Lower lobe of right lung (tissue), 2 donors: ENCODE measurements around the gene RPP25L. TPM values are rescaled to one million over a fixed set of nuclear protein-coding genes. Genes with fewer than 3 reads are reported as not detected.
A peak's percentile ranks its signal among the peaks of the same experiment; 100 is the strongest.

Experiments used
- ATAC-seq, 2 donors: fragments of 200-7000 bp; cut with Tn5 transposase; one replicate each; pipeline ENCODE4 v1.9.1; 2020 to 2022; ENCODE audit warnings: mild to moderate bottlenecking in 2 of 2, moderate library complexity in 2 of 2
- DNase-seq: peaks from one replicate; pipeline ENCODE4 v3.0.0-alpha.2; 2020
- H3K27ac ChIP-seq: fragments of 200-600 bp; one replicate; pipeline ENCODE4 v1.8.0; 2022
- H3K27me3 ChIP-seq: fragments of 200-600 bp; one replicate; pipeline ENCODE4 v1.8.0; 2022; ENCODE audit warnings: low read depth
- H3K36me3 ChIP-seq: fragments of 200-600 bp; one replicate; pipeline ENCODE4 v1.8.0; 2022; ENCODE audit warnings: mild to moderate bottlenecking
- H3K4me1 ChIP-seq: fragments of 200-600 bp; one replicate; pipeline ENCODE4 v1.8.0; 2022
- H3K4me3 ChIP-seq: fragments of 200-600 bp; one replicate; pipeline ENCODE4 v1.8.0; 2022; ENCODE audit warnings: mild to moderate bottlenecking
- H3K9me3 ChIP-seq: fragments of 200-600 bp; one replicate; pipeline ENCODE4 v1.8.0; 2022
- intact Hi-C: fragments of 100-400 bp; cut with DNase I; formaldehyde crosslinking; loops from one replicate; pipeline ENCODE4 v1.11.0; 2022
- total RNA-seq: library from RNA; stranded (reverse); fragmentation: NEBNext Ultra II Directional; extraction: Animal tissue kit (Norgen Biotek cat#: 25700); gene quantifications from one replicate; pipeline ENCODE4 v1.2.1, GENCODE V29; 2021
- TF ChIP-seq, protein P1 (sequence below): fragments of 200-600 bp; IDR thresholded peaks from one replicate; pipeline ENCODE4 v1.8.0; 2022; ENCODE audit warnings: antibody characterized with exemption, mild to moderate bottlenecking
- donor health status: DM: no; HTN: yes; CAD: no; lungs with severe emphysema.

RPP25L gene
- total RNA-seq, 1 donor from 2014 or later = 16.5 TPM

DNA sequence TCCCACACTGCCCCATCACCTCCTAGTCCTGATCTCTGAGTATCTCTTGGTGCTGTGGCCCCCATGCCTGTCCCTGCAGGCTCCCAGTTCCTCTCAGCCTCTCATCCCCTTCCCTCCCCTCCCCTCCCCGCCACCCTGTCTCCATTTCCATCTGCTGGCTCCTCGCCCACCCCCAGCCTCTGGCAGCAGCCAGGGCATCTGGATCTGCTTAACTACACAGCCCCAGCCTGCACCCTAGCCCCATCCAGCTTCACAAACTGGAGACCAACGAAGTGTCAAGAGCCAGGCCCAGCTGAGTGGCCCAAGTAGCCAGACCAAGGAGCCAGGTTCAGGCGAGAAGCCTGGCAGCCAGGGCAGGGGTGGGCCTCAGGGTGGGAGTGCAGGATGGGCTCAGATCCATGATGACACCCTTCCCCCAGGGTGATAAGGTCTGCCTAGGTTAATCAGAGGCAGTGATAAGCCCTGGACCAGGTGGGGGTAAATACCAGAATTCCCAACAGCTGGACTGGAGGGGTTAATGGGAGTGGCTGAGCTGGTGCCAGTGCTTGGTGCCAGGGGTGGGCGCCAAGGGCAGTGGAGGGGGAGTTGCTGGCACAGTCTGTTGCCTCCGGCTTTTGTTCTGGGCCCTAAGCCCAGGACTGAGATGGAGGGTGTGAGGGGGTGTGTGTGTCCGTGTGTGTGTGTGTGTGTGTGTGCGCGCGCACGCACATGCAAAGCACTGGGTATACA lies 42.6 kb upstream of the RPP25L start:
- ATAC-seq (peak in 1 of 2 donors; percentile 28), DNase-seq (no peak)
- H3K36me3 ChIP-seq = peaks cover 16% of the 10 kb centered on the region
- no peaks in the 10 kb centered on the region for H3K9me3 ChIP-seq
- H3K4me1 ChIP-seq = peaks cover 45% of the 10 kb centered on the region
- peak overlapping the region; percentile 46 for H3K27ac ChIP-seq
- no peak overlapping the region for H3K4me3 ChIP-seq
- intact Hi-C loops = no loop called here
- TF ChIP-seq, protein P1, sequence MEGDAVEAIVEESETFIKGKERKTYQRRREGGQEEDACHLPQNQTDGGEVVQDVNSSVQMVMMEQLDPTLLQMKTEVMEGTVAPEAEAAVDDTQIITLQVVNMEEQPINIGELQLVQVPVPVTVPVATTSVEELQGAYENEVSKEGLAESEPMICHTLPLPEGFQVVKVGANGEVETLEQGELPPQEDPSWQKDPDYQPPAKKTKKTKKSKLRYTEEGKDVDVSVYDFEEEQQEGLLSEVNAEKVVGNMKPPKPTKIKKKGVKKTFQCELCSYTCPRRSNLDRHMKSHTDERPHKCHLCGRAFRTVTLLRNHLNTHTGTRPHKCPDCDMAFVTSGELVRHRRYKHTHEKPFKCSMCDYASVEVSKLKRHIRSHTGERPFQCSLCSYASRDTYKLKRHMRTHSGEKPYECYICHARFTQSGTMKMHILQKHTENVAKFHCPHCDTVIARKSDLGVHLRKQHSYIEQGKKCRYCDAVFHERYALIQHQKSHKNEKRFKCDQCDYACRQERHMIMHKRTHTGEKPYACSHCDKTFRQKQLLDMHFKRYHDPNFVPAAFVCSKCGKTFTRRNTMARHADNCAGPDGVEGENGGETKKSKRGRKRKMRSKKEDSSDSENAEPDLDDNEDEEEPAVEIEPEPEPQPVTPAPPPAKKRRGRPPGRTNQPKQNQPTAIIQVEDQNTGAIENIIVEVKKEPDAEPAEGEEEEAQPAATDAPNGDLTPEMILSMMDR = no peak
- H3K27me3 ChIP-seq = no peaks in the 10 kb centered on the region

DNA sequence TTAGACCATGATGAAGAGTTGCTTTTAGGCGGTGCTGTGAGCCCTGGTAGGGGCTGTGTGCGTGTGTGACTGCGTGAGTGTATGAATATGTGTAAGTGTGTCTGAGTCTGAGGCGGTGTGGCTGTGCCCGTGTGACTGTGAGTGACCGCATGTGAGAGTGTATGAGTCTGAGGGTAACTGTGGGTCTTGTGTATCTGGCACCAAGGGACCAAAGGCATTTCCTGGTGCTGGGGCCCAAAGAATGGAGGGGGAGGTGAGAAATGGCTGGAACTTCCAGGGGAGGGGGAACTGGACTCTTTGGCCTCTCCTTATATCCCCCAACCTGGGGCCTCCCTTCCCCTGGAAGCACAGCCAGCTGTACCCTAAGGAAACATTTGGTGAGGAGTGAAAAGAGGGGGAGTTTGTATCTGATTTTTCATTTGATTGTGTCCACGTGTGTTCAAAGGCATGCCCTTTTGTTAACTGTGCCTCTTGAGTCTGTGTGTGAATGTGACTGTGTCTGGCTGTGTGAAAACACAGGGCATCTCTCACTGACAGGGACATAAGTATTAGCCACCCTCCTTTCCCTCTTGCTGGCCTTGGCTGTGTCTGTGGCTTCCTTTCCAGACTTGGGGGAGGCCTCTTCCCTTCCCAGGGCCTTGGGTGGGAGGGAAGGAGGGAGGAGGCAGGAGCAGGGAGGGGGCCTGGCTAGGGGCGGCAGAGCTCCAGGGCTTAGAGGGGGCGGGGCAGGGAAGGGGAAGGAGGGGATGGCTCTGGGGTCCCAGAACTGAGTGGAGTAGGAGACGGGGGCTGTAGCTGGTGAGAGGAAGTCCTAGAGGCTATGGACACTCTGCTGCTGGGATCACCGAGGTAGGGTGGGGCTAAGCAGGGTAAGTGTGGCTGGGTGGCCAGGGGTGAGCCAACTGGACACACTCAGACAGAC lies 41.5 kb upstream of the RPP25L start:
- DNase-seq (no peak), ATAC-seq (no peak)
- Histone ChIP-seq H3K27me3 (no peaks in the 10 kb centered on the region), H3K9me3 (no peaks in the 10 kb centered on the region), H3K27ac (peak overlapping the region; percentile 72), H3K4me1 (peaks cover 45% of the 10 kb centered on the region), H3K4me3 (no peak overlapping the region), H3K36me3 (peaks cover 25% of the 10 kb centered on the region)
- TF ChIP-seq, protein P1 = no peak
- intact Hi-C loops = no loop called here

DNA sequence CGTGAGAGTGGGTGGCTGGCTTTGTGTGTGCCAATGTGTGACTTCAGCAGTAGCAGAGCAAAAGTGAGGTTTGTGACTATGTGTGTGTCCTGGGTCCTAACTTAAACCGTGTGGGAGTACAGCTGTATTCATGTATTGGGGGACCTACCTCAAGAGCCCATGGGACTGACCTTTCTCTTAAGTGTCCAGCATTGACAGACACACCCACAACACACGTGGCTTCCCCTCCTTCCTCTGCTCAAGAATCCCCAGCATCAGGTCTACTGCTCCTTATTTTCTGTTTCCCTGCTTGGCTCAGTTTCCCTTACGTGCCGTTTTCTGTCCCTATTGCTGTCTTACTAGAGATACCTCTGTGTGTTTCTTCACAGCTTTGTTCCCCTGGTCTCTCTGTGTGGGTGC lies 40.7 kb upstream of the RPP25L start:
- ATAC-seq = no peak
- Histone ChIP-seq H3K4me3 (peak overlapping the region; percentile 54), H3K36me3 (peaks cover 29% of the 10 kb centered on the region), H3K4me1 (peaks cover 53% of the 10 kb centered on the region), H3K27me3 (no peaks in the 10 kb centered on the region), H3K27ac (peak overlapping the region; percentile 72), H3K9me3 (no peaks in the 10 kb centered on the region)
- TF ChIP-seq, protein P1 = no peak
- DNase-seq = no peak
- intact Hi-C loops = no loop called here

DNA sequence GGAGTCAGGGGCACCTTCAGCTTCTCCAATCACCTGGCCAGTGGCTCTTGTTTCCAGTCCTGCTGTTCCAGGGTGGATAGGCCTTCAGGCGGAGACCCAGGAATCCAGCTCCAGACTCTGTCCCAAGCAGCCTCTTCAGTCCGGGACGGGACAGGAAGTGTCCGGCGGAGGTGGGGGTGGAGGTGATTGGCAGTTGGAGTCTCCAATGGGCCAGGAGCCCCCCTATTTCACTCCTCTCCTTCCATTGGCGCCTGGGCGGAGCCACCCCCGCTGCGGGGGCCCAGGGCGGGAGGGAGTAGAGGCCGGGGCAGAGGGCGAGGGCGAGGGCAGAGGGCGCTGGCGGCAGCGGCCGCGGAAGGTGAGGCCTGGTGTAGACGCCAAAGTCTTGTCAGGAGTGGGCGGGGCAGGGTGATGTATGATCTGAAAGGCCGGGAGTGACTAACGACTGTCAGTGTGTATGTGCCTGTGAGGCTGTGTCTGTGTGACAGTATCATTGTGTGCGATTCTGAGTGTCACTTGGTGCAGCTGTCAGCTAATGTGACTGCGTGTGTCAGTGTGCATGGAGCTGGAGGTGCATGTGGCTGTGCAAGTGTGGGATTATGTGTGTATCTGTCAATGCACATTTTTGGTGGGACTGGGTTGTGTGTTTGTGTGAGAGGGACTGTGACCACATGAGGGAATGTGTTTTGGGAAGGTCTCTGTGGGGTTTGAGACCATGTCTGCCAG lies 40.1 kb upstream of the RPP25L start, which contains the start of gene IL11RA:
TSS of gene IL11RA (plus strand) at position 310 of the 726 bp plus-strand sequence. CDS start 3,033 bp downstream, outside the sequence.
- no peaks in the 10 kb centered on the region for H3K27me3 ChIP-seq
- intact Hi-C loops = no loop called here
- H3K9me3 ChIP-seq = no peaks in the 10 kb centered on the region
- TF ChIP-seq, protein P1 = peak; percentile 12
- peak within 1 kb of the TSS; percentile 72 for H3K27ac ChIP-seq
- peaks cover 57% of the 10 kb centered on the region for H3K4me1 ChIP-seq
- ATAC-seq = peak; percentile 92 to 95
- peak; percentile 92 for DNase-seq
- peak within 1 kb of the TSS; percentile 54 for H3K4me3 ChIP-seq
- H3K36me3 ChIP-seq = peaks cover 29% of the 10 kb centered on the region

DNA sequence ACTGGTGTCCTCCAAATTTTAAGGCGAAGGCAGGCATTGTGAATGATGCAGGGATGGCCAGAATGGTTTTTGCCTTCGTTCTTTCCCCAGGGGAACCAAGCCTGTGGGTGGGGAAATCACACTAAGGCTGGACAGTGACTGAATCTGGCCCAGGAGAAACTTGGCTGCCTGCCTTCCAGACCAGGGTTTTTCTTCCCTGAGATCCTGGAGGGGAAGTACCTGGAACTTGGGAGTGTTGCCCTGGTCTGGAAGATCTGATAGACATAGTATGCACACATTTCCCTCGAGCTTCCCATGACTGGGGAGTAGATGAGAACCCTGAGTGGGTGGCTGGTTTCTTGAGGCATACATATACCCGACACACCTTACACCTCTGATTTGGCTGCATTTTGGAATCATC lies 39.4 kb upstream of the RPP25L start:
- DNase-seq (no peak), ATAC-seq (no peak)

More for the DNA sequence above, 39.4 kb upstream of the RPP25L start:
- H3K4me1 ChIP-seq = peaks cover 58% of the 10 kb centered on the region
- peaks cover 29% of the 10 kb centered on the region for H3K36me3 ChIP-seq
- H3K9me3 ChIP-seq = no peaks in the 10 kb centered on the region
- TF ChIP-seq, protein P1 = no peak
- peak overlapping the region; percentile 72 for H3K27ac ChIP-seq
- peak overlapping the region; percentile 54 for H3K4me3 ChIP-seq
- intact Hi-C loops = no loop called here
- H3K27me3 ChIP-seq = no peaks in the 10 kb centered on the region
